ENCODE data around the gene LRWD1.
"Not testable (repeated sequence)": the region's sequence is repeated elsewhere in the genome, so short reads cannot be mapped to it uniquely, and the experiment has no call there.

Gene LRWD1

GRCh38 chr7:102503141-102503540 lies 38.4 kb downstream of the LRWD1 start:
- DNase-seq = not testable (repeated sequence)

GRCh38 chr7:102505298-102506185 lies 40.8 kb downstream of the LRWD1 start:
- not testable (repeated sequence) for DNase-seq

- not testable (repeated sequence) for DNase-seq
Measured at GRCh38 chr7:102507410-102508088, 42.8 kb downstream of the LRWD1 start.

- not testable (repeated sequence) for DNase-seq
Measured at GRCh38 chr7:102510575-102510974, 45.8 kb downstream of the LRWD1 start.

GRCh38 chr7:102511860-102512522 lies 47.2 kb downstream of the LRWD1 start:
- DNase-seq = not testable (repeated sequence)

GRCh38 chr7:102512642-102513221 lies 47.9 kb downstream of the LRWD1 start:
- not testable (repeated sequence) for DNase-seq

GRCh38 chr7:102514881-102515721 lies 50.3 kb downstream of the LRWD1 start:
- DNase-seq = not testable (repeated sequence)

- DNase-seq = not testable (repeated sequence)
Measured at GRCh38 chr7:102515889-102516288, 51.1 kb downstream of the LRWD1 start.

- not testable (repeated sequence) for DNase-seq
Measured at GRCh38 chr7:102516951-102517350, 52.2 kb downstream of the LRWD1 start.

- not testable (repeated sequence) for DNase-seq
Measured at GRCh38 chr7:102517550-102518147, 52.9 kb downstream of the LRWD1 start, which contains the start of gene RASA4B. RASA4B (minus strand) TSS chr7:102517777; CDS start chr7:102517710, 67 bp downstream.

- not testable (repeated sequence) for DNase-seq
Measured at GRCh38 chr7:102520797-102521196, 56.0 kb downstream of the LRWD1 start.
